ENCODE data around the gene USP15.
"Not testable (repeated sequence)": the region's sequence is repeated elsewhere in the genome, so short reads cannot be mapped to it uniquely, and the experiment has no call there.

Gene USP15

DNA sequence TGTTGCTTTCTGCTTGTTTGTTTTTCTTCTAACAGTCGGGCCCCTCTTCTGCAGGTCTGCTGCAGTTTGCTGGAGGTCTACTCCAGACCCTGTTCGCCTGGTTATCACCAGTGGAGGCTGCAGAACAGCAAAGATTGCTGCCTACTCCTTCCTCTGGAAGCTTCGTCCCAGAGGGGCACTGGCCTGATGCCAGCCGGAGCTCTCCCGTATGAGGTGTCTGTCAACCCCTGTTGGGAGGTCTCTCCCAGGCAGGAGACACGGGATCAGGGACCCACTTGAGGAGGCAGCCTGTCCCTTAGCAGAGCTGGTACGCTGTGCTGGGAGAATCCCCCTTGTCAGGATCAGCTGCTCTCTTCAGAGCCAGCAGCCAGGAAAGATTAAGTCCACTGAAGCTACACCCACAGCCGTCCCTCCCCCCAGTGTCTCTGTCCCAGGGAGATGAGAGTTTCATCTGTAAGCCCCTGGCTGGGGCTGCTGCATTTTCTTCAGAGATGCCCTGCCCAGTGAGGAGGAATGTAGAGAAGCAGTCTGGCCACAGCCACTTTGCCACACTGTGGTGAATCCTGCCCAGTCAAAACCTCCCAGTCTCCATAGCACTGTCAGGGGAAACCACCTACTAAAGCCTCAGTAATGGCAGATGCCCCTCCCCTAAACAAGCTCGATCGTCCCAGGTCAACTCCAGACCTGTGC lies 82.6 kb downstream of the USP15 start:
- not testable (repeated sequence) for H3K27ac ChIP-seq (ENCODE audit: low read length); H3K27me3 ChIP-seq (ENCODE audit: insufficient read depth, low read length); H3K4me1 ChIP-seq (ENCODE audit: insufficient read depth, low read length); H3K36me3 ChIP-seq (ENCODE audit: insufficient read depth, low read depth, low read length); H3K9me3 ChIP-seq (ENCODE audit: insufficient read depth, low read depth, low read length); H3K9ac ChIP-seq (ENCODE audit: low read depth, low read length); H3K4me3 ChIP-seq (ENCODE audit: low read length)

DNA sequence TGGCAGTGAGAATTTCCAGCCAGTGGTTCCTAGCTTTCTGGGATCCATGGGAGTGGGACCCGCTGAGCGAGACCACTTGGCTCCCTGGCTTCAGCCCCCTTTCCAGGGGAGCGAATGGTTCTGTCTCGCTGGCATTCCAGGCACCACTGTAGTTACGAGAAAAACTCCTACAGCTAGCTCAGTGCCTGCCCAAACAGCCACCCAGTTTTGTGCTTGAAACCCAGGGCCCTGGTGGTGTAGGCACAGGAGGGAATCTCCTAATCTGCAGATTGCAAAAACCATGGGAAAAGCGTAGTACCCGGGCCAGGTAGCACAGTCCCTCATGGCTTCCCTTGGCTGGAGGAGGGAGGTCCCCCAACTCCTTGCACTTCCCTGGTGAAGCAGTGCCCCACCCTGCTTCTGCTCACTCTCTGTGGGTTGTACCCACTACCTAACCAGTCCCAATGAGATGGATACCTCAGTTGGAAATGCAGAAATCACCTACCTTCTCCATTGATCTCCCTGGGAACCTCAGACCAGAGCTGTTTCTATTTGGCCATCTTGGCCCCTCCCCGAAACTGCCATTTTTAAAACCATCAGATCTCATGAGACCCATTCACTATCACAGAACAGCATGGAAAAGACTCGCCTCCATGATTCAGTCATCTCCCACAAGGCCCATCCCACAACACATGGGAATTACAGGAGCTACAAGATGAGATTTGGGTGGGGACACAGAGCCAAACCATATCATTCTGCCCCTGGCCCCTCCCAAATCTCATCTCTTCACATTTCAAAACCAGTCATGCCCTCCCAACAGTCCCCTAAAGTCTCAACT lies 83.3 kb downstream of the USP15 start:
- not testable (repeated sequence) for H3K9ac ChIP-seq (ENCODE audit: low read depth, low read length); H3K4me3 ChIP-seq (ENCODE audit: low read length); H3K36me3 ChIP-seq (ENCODE audit: insufficient read depth, low read depth, low read length); H3K4me1 ChIP-seq (ENCODE audit: insufficient read depth, low read length); H3K27me3 ChIP-seq (ENCODE audit: insufficient read depth, low read length); H3K27ac ChIP-seq (ENCODE audit: low read length); H3K9me3 ChIP-seq (ENCODE audit: insufficient read depth, low read depth, low read length)

DNA sequence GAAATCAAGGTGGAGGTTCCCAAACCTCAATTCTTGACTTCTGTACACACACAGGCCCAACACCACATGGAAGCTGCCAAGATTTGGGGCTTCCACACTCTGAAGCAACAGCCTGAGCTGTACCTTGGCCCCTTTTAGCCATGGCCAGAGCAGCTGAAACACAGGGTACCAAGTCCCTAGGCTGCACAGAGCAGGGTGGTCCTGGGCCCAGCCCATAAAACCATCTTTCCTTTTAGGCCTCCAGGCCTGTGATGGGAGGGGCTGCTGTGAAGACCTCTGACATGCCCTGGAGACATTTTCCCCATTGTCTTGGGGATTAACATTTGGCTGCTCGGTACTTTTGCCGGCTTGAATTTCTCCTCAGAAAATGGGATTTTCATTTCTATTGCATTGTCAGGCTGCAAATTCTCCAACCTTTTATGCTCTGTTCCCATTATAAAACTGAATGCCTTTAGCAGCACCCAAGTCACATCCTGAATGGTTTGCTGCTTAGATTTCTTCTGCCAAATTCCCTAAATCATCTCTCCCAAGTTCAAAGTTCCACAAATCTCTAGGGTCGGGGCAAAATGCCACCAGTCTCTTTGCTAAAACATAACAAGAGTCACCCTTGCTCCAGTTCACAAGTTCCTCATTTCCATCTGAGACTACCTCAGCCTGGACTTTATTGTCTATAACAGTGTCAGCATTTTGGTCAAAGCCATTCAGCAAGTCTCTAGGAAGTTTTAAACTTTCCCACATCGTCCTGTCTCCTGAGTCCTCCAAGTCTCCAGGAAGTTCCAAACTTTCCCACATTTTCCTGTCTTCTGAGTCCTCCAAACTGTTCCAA lies 84.7 kb downstream of the USP15 start:
- H3K27ac ChIP-seq (ENCODE audit: low read length); H3K4me1 ChIP-seq (ENCODE audit: insufficient read depth, low read length); H3K36me3 ChIP-seq (ENCODE audit: insufficient read depth, low read depth, low read length); H3K27me3 ChIP-seq (ENCODE audit: insufficient read depth, low read length); H3K9ac ChIP-seq (ENCODE audit: low read depth, low read length); H3K4me3 ChIP-seq (ENCODE audit: low read length); H3K9me3 ChIP-seq (ENCODE audit: insufficient read depth, low read depth, low read length): not testable (repeated sequence)

DNA sequence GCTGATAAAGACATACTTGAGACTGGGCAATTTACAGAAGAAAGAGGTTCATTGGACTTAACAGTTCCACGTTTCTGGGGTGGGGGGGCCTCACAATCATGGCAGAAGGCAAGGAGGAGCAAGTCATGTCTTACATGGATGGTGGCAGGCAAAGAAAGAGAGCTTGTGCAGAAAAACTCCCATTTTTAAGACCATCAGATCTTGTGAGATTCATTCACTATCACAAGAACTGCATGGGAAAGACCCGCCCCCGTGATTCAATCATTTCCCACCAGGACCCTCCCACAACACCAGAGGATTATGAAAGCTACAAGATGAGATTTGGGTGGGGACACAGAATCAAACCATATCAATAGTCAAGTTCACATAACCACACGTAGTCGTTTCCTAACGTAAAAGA lies 85.5 kb downstream of the USP15 start:
- Histone ChIP-seq H3K27me3 (ENCODE audit: insufficient read depth, low read length) (no peaks in the 10 kb centered on the region), H3K27ac (ENCODE audit: low read length) (no peak overlapping the region), H3K36me3 (ENCODE audit: insufficient read depth, low read depth, low read length) (no peaks in the 10 kb centered on the region), H3K4me3 (ENCODE audit: low read length) (no peak overlapping the region), H3K9ac (ENCODE audit: low read depth, low read length) (no peak overlapping the region), H3K4me1 (ENCODE audit: insufficient read depth, low read length) (no peaks in the 10 kb centered on the region), H3K9me3 (ENCODE audit: insufficient read depth, low read depth, low read length) (no peaks in the 10 kb centered on the region; the same call in 1 of the 2 replicates)

DNA sequence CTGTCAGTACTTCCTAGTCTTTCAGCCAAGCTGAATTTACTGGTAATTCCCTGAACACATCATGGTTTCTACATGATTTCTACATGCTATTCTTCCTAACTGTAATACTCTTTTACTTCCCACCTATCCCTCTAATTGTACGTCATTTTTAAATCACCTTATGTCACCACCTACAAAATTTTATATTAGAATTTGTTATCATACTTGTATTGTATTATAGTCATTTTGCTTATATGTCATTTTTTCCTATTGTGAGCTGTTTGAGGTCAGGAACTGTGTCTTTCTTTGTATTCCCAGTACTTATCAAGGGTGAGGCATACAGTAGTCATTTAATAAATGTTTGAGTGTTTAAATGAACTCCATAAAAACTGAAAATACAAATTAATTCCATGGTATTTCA lies 86.6 kb downstream of the USP15 start:
- no peak overlapping the region for H3K4me3 ChIP-seq (ENCODE audit: low read length)
- H3K9ac ChIP-seq (ENCODE audit: low read depth, low read length), result no peak overlapping the region
- no peaks in the 10 kb centered on the region for H3K4me1 ChIP-seq (ENCODE audit: insufficient read depth, low read length)
- H3K9me3 ChIP-seq (ENCODE audit: insufficient read depth, low read depth, low read length), result no peaks in the 10 kb centered on the region; the same call in 1 of the 2 replicates
- H3K27me3 ChIP-seq (ENCODE audit: insufficient read depth, low read length), result no peaks in the 10 kb centered on the region
- H3K27ac ChIP-seq (ENCODE audit: low read length), result no peak overlapping the region
- H3K36me3 ChIP-seq (ENCODE audit: insufficient read depth, low read depth, low read length), result no peaks in the 10 kb centered on the region

DNA sequence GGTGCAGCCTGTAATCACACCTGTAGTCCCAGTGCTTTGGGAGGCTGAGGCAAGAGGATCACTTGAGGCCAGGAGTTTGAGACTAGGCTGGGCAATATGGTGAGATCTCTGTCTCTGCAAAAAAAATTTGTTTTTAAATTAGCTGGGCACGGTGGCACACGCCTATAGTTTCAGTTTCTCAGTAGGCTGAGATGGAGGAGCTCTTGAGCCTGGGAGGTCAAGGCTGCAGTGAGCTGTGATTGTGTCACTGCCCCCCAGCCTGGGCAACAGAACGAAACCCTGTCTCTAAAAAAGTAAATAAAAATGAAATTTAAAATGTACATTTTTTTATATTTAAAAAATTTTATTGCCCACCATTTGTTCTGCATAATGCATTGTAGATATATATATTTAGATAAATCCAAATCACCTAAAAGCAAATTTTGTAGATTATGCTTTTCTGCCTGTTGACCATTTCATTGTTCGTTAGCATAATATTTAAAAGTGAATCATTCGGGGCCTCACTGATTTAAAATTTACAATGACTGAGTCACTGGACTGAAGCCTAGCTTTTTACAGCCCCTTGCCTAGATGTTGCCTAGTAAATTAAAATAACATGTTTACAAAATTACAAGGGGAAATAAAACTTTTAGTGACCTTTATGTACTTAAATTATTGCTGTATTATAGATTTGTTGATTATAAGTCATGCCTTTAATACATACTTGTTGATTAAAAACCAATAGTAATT lies 87.9 kb downstream of the USP15 start:
- Histone ChIP-seq H3K27ac (ENCODE audit: low read length) (no peak overlapping the region), H3K4me3 (ENCODE audit: low read length) (no peak overlapping the region), H3K27me3 (ENCODE audit: insufficient read depth, low read length) (no peaks in the 10 kb centered on the region), H3K36me3 (ENCODE audit: insufficient read depth, low read depth, low read length) (no peaks in the 10 kb centered on the region), H3K4me1 (ENCODE audit: insufficient read depth, low read length) (no peaks in the 10 kb centered on the region), H3K9ac (ENCODE audit: low read depth, low read length) (no peak overlapping the region), H3K9me3 (ENCODE audit: insufficient read depth, low read depth, low read length) (no peaks in the 10 kb centered on the region; the same call in 1 of the 2 replicates)

DNA sequence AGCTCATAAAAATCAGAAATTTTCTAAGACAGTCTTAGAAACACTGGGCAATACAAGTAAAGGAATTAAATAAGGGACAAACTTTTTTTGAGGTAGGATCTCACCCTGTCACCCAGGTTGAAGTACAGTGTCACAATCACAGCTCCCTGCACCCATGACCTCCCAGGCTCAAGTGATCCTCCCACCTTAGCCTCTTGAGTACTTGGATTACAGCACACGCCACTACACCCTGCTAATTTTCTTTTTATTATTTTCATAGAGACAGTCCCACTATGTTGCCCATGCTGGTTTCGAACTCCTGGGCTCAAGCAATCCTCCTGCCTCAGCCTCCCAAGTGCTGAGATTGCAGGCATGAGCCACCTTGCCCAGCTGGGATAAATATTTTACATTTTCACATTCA lies 90.3 kb downstream of the USP15 start:
- Histone ChIP-seq H3K9me3 (ENCODE audit: insufficient read depth, low read depth, low read length) (no peaks in the 10 kb centered on the region), H3K36me3 (ENCODE audit: insufficient read depth, low read depth, low read length) (0 out of 2 replicates have a peak, but pooled peaks cover 3% of the 10 kb centered on the region), H3K4me1 (ENCODE audit: insufficient read depth, low read length) (no peaks in the 10 kb centered on the region), H3K27me3 (ENCODE audit: insufficient read depth, low read length) (no peaks in the 10 kb centered on the region), H3K9ac (ENCODE audit: low read depth, low read length) (no peak overlapping the region), H3K4me3 (ENCODE audit: low read length) (no peak overlapping the region), H3K27ac (ENCODE audit: low read length) (no peak overlapping the region)

DNA sequence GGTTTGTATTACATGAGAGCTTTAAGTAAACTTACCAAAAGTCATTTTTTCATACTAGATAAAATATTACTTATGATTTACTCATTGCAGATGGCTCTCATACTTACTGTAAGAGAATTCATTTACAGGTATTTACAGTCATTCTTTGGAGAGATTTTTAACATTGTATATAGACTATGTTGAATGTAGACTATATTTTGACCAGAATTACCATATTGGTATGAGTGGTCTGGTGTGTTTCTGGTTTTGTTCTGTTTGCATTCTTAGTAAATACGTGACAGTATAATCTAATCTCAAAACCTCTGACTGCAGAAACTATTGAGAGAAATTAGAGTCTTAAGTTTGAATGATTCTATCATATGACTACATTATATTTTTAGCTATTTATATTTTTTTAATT lies 91.1 kb downstream of the USP15 start:
- no peak overlapping the region for H3K4me3 ChIP-seq (ENCODE audit: low read length)
- no peaks in the 10 kb centered on the region for H3K4me1 ChIP-seq (ENCODE audit: insufficient read depth, low read length)
- no peaks in the 10 kb centered on the region for H3K27me3 ChIP-seq (ENCODE audit: insufficient read depth, low read length)
- H3K27ac ChIP-seq (ENCODE audit: low read length), result no peak overlapping the region
- H3K9ac ChIP-seq (ENCODE audit: low read depth, low read length), result no peak overlapping the region
- H3K36me3 ChIP-seq (ENCODE audit: insufficient read depth, low read depth, low read length), result 0 out of 2 replicates have a peak, but pooled peaks cover 3% of the 10 kb centered on the region
- no peaks in the 10 kb centered on the region for H3K9me3 ChIP-seq (ENCODE audit: insufficient read depth, low read depth, low read length)

DNA sequence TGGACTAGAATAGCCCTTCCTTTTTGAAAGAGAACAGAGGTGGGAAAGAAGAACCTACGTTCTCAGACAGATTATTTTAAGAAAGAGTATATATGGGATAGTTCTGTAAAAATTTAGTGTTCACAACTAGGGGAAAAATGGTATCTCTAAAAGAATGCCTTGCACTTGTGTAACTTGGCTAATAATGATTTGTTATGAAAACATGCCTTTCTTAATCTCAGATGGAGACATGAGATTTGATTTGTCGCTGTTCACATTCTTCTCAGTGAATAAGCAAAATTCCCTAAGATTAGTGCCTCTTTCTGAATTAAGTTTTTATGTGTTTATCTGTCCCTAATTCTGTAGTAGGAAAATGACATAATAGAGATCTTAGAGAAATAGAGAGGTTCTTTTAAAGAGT lies 100.8 kb downstream of the USP15 start:
- H3K4me3 ChIP-seq (ENCODE audit: low read length), result no peak overlapping the region
- no peaks in the 10 kb centered on the region for H3K9me3 ChIP-seq (ENCODE audit: insufficient read depth, low read depth, low read length)
- no peak overlapping the region for H3K27ac ChIP-seq (ENCODE audit: low read length)
- no peaks in the 10 kb centered on the region for H3K27me3 ChIP-seq (ENCODE audit: insufficient read depth, low read length)
- no peak overlapping the region for H3K9ac ChIP-seq (ENCODE audit: low read depth, low read length)
- H3K36me3 ChIP-seq (ENCODE audit: insufficient read depth, low read depth, low read length), result no peaks in the 10 kb centered on the region
- no peaks in the 10 kb centered on the region for H3K4me1 ChIP-seq (ENCODE audit: insufficient read depth, low read length)

DNA sequence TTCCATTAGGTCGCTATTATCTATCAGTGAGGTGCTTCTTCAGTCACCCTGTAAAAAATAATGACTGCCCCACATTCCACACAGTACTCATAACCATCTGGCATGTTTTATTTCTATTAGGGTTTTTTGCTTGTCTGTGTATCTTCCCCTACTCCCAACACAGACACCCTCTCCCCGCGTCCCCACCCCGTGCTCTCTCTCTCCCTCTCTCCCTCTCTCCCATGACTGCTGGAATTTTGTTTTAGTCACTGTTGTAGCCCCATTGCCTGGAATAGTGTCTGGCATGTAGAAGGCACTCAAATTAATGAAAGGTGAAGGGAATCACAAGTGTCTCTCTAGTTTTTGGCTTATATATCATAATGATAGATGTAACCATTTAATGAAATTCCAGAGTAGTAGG lies 103.3 kb downstream of the USP15 start:
- H3K36me3 ChIP-seq (ENCODE audit: insufficient read depth, low read depth, low read length), result no peaks in the 10 kb centered on the region
- no peak overlapping the region for H3K27ac ChIP-seq (ENCODE audit: low read length)
- H3K9ac ChIP-seq (ENCODE audit: low read depth, low read length), result no peak overlapping the region
- no peaks in the 10 kb centered on the region for H3K27me3 ChIP-seq (ENCODE audit: insufficient read depth, low read length)
- no peaks in the 10 kb centered on the region for H3K9me3 ChIP-seq (ENCODE audit: insufficient read depth, low read depth, low read length)
- no peaks in the 10 kb centered on the region for H3K4me1 ChIP-seq (ENCODE audit: insufficient read depth, low read length)
- H3K4me3 ChIP-seq (ENCODE audit: low read length), result no peak overlapping the region

DNA sequence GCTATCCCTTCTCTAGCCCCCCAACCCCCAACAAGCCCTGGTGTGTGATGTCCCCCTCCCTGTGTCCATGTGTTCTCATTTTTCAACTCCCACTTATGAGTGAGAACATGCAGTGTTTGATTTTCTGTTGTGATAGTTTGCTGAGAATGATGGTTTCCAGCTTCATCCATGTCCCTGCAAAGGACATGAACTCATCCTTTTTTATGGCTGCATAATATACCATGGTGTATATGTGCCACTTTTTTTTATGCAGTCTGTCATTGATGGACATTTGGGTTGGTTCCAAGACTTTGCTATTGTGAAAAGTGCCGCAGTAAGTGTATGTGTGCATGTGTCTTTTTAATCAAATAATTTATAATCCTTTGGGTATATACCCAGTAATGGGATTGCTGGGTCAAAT lies 104.5 kb downstream of the USP15 start:
- not testable (repeated sequence) for H3K4me1 ChIP-seq (ENCODE audit: insufficient read depth, low read length); H3K36me3 ChIP-seq (ENCODE audit: insufficient read depth, low read depth, low read length); H3K4me3 ChIP-seq (ENCODE audit: low read length); H3K27me3 ChIP-seq (ENCODE audit: insufficient read depth, low read length); H3K9me3 ChIP-seq (ENCODE audit: insufficient read depth, low read depth, low read length); H3K27ac ChIP-seq (ENCODE audit: low read length); H3K9ac ChIP-seq (ENCODE audit: low read depth, low read length)

Data from iPS-20b (cell line).